NCI-H2196 treated with DMSO at 0.1 percent for 48 hours (cell line): ENCODE measurements around the gene ZNF579.

Source experiments
- DNase-seq: peaks from one replicate; lab custom pipeline; 2025; ENCODE audit not compliant: unreplicated experiment; lab: John Stamatoyannopoulos, UW

Gene ZNF579, protein sequence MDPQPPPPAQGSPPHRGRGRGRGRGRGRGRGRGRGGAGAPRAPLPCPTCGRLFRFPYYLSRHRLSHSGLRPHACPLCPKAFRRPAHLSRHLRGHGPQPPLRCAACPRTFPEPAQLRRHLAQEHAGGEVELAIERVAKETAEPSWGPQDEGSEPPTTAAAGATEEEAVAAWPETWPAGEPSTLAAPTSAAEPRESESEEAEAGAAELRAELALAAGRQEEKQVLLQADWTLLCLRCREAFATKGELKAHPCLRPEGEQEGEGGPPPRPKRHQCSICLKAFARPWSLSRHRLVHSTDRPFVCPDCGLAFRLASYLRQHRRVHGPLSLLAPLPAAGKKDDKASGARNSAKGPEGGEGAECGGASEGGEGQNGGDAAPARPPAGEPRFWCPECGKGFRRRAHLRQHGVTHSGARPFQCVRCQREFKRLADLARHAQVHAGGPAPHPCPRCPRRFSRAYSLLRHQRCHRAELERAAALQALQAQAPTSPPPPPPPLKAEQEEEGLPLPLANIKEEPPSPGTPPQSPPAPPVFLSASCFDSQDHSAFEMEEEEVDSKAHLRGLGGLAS

DNA sequence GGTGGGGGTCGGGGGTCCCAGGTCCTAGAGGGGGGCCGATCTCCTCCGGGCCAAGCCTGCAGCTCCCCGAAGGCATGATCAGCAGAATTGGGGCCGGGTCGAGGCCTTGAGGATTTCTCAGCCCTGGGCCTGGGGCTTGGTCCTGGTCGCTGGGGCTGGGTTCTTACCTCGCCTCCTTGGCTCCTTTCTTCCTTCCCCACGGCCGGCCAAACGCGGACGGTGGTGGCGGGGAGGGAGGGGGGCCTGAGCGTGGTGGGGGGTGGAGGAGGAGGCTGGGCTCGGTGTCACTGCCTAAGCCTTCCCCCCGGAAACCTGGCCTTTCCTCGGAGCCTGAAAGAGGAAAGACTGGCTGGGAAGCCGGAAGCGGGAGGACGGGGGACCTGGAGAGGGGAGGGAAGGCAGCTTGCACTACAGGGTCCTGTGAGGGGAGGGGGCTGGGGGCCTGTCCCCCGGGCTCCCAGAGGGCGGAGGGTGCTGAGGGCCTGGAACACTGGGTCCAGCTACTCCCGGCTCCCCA lies at the start of gene ZNF579:
Gene ZNF579, minus strand, starts transcription at position 221 of the 517 bp plus-strand sequence. CDS start 1,209 bp downstream, outside the sequence.
- DNase-seq: peak; percentile 78

DNA sequence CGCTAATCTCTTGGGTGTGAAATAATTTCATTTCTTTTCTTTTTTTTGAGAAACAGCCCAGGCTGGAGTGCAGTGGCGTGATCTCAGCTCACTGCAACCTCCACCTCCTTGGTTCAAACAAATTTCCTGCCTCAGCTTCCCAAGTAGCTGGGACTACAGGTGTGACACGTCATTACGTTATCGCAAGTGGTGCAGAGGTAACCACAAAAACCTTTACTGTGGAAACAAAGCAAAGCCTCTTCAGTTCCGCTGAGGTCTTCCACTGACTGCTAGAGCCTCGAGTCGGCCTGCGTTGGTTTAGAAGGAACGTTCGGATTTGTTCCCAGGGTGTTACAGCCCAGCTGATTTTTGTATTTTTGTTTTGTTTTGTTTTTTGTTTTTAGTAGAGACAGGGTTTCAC lies 45.7 kb upstream of the ZNF579 start:
- DNase-seq: no peak

DNA sequence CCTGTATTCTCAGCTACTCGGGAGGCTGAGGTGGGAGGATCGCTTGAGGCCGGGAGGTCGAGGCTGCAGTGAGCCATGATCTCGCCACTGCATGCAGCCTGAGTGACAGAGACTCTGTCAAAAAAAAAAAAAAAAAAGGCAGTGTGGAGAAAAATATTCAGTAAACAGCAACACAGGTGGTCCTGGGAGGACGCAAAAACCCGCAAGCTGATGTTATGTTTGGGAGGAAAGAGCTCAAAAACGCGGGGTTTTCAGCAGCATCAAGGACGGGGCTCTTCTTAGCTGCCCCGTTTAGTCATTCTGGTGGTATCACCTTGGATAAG lies 44.3 kb upstream of the ZNF579 start:
- DNase-seq: no peak

DNA sequence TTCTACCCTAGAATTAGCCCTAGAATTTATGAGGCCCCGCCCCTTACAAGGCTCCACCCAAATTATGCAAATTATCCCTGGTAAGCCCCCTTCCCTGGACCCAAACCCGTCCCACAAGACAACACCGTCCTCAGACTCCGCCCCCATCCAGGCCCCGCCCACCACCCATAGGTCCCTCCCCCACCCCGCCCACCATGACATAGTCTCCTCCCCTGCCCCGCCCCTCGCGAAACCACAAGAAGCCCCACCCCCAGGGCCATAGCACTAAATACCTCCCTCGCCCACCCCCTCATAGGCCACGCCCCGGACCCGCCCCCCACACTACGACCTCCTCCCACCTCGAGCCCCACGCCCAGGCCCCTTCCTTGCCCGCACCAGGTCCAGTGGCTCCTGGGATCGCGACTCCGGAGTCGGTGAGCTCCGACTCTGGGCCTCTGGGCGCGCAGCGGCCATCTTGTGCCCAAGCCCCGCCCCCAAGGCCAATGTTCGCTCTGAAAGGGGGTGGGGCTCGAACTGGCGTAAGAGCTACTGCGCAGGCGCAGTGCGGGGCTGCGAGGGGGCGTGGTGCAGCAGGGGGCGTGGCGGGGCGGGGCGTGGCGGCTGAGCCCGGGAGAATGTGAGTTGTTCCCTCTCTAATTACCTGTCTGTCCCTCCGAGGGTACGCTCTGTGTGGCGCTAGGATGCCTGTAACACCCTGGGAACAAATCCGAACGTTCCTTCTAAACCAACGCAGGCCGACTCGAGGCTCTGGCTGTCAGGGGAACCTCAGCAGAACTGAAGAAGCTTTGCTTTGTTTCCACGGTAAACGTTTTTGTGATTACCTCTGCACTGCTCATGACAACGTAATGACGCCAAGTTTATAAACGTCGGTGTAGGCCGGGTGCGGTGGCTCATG lies 43.7 kb upstream of the ZNF579 start, which contains the start of gene ZNF784:
Gene ZNF784, minus strand, starts transcription at position 458 of the 895 bp plus-strand sequence. Its CDS starts 5 bp downstream, at position 453.
- peak; percentile 90 for DNase-seq

DNA sequence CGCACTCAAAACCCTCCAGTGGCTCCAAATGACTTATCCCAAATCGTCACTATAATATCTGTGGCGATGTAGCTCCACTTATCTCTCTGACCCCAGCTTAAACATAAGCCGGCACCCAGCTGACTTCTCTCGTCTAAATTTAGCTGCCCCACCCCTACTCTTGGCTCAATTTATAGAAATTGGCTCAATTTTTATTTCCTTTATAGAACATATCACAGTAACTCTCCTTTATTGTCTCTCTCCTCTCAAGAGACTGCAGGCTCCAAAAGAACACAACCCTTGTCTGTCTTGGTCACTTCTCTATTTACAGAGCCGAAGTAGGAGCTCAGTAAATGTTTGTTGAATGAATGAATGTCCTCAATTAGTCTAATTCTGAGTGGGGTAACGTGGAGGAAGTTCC lies 42.9 kb upstream of the ZNF579 start:
- no peak for DNase-seq

DNA sequence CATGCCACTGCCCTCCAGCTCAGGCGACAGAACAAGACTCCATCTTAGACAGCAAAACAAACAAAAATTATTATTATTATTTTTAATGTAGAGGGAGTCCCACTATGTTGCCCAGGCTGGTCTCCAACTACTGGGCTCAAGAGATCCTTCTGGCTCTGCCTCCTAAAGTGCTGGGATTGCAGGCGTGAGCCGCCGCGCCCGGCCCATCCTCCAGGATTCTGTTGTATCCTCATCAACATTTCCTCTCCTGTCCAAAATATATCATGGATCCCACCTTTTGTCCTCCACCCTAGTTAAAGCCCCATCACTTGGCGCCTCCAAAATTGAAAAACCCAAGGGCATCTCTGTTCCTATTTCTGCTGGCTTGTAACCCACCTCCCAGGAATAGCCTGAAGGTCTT lies 42.5 kb upstream of the ZNF579 start:
- DNase-seq: no peak

DNA sequence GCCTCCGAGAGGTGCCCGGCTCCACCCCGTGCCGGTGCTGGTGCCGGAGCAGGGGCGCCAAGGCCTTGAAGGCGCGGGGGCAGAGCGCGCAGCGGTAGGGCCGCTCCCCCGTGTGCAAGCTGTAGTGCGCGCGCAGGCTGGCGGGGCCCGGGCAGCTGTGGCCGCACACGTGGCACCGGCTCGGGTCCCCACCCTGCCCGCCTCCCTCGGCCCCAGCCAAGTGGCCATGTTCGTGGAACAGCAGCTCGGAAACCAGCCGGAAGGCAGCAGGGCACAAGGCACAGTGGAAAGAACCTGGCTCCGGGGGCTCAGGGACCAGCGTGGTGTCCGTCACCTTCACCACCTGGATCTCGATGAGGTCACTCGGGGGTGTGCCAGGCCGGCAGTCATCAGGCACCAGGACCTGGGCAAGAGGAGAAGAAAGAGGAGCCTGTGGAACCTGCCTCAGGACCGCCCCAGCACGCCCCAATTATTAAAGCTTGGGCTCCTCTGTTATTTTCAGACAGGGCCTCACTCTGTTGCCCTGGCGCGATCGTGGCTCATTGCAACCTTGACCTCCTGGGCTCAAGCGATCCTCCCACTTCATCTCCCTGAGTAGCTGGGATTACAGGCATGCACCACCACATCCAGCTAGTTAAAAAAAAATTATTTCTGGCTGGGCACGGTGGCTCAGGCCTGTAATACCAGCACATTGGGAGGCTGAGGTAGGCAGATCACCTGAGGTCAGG lies 41.8 kb upstream of the ZNF579 start:
- DNase-seq: no peak

DNA sequence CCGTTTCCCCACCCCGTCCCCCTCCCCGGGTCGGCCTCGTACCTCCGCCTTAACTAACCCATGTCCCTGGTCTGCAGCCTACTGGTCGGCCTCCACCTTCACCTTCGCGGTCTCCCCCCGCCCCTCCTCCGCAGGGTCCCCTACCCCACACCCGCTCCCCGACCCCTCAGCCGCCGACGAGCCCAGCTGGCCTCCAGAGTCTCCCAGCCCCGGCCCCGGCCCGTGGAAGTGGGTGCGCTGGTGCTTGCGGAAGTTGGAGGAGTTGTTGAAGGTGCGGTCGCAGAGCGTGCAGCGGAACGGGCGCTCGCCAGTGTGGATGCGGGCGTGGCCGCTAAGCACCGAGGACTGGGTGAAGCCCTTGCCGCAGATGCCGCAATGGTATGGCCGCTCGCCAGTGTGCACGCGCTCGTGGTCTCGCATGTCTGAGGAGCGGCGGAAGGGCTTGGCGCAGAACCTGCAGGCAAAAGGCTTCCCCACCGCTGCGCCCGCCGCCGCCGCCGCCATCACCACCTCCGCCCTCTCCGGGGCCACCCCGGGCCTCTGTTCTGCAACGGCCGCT lies 41.1 kb upstream of the ZNF579 start:
- DNase-seq: no peak

DNA sequence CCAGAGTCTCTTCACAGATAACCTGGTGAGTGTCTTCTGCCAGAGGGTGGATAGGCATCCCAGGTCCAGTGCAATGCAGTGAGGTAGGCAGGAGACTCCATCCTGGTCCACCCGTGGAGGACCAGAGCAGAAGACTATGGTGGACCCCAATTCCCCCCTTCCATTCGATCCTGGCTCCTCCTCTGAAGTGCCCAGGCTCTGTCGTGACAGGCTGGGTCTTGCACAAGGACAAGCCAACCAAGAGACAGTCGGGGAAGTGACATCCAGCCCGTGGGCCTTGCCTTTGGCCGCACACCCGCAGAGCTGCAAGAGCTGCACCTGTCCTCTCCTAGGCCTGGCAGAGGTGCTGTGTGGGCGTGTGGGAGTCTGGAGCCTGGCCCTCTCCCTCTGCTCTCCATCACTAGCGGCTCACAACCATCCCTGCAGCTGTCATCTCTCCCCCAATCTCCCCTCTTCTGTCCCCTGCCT lies 40.6 kb upstream of the ZNF579 start:
- no peak for DNase-seq

DNA sequence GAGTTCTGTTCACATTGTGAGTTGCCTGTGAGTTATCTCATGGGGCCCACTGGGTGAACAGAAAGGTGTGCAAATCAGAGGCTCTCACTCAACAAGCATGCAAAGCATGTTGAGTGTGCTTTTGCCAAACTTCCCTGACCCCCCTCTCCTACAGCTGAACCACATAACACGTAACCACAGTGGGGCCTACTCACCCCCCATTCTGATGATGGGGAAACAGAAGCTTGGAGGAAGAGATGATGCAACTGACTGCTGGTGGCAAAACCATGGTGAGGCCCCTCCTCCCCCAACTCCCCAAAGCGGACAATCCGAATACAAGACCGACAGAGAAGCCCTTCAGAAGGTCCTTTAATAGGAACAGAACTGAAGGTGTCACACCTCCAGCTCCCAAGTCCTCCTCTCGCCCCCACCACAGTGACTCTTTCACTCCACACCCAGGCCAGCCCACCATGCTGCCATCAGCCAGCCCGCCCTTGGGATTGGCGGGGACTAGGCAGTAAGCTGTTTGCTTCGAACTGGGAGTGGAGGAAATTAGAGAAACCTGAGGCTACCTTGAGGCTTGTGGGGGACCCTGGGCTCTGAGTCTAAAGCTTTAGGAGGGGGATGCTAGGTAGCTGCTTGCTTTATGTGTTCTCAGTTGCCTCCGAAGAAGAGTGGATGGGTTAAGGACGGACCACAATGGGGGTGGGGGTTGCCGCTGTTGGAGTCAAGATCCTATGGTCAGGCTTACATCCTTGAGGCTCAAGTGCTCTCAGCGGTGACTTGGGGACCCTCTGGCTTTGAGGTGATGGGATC lies 40.0 kb upstream of the ZNF579 start:
- no peak for DNase-seq

DNA sequence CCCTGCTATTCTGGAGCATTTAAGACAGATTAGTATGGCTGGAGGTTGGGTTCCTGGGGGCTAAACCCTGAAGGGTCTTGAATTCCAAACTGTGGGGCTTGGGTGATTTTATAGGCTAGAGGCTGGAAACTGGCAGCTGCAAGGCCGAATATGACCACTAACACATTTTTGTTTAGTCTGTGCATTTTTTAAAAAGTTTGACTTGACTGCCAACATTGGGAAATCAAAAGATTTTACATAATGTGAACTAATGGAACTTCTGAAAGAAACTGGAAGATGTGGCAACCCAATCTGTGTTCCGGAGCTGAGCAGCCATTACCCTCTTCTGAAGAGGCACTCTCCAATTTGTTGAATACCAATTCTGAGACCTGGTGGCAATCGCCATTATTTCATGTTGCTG lies 38.6 kb upstream of the ZNF579 start:
- no peak for DNase-seq

DNA sequence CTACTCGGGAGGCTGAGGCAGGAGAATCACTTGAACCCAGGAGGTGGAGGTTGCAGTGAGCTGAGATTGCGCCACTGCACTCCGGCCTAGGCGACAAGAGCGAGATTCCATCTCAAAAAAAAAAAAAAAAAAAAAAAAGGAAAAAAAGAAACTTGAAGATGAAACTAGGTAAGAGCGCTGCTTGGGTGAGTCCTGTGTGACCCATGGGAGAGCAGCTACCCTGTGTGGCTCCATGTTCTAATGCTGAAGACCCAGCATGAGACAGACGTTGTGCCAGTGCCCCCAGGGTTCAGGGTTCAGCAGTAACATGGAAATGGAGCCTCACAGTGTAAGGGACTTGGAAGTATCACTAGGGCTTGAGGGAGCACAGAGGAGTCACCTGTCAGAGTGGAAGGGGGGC lies 37.8 kb upstream of the ZNF579 start:
- no peak for DNase-seq

DNA sequence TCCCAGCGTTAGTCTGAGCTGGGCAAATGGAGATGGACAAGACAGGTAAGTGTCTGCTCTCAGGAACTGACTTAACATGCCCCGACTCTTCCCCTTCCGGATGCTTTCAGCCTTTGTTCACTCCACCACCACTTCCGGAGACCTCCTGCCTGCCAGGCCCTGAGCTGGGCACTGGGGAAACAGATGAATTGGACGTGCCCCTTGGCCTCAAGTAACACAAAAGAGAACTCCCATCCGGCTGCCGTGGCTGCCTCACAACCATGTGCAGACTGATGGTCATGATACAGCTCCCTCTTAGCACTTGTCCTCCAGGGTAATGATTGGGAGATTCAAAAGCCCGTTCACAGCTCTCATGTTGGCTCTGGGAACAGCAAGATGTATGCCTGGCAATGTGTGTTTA lies 36.8 kb upstream of the ZNF579 start:
- DNase-seq: no peak

DNA sequence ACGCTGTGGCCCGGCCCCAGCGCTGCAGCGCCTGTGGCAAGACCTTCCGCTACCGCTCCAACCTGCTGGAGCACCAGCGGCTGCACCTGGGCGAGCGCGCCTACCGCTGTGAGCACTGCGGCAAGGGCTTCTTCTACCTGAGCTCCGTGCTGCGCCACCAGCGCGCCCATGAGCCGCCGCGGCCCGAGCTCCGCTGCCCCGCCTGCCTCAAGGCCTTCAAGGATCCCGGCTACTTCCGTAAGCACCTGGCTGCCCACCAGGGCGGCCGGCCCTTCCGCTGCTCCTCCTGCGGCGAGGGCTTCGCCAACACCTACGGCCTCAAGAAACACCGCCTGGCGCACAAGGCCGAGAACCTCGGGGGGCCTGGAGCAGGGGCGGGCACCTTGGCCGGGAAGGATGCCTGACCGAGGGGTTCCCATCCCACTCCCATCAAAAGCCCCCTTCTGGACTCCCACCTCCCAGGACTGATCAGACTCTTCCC lies 35.8 kb upstream of the ZNF579 start:
- DNase-seq: no peak

DNA sequence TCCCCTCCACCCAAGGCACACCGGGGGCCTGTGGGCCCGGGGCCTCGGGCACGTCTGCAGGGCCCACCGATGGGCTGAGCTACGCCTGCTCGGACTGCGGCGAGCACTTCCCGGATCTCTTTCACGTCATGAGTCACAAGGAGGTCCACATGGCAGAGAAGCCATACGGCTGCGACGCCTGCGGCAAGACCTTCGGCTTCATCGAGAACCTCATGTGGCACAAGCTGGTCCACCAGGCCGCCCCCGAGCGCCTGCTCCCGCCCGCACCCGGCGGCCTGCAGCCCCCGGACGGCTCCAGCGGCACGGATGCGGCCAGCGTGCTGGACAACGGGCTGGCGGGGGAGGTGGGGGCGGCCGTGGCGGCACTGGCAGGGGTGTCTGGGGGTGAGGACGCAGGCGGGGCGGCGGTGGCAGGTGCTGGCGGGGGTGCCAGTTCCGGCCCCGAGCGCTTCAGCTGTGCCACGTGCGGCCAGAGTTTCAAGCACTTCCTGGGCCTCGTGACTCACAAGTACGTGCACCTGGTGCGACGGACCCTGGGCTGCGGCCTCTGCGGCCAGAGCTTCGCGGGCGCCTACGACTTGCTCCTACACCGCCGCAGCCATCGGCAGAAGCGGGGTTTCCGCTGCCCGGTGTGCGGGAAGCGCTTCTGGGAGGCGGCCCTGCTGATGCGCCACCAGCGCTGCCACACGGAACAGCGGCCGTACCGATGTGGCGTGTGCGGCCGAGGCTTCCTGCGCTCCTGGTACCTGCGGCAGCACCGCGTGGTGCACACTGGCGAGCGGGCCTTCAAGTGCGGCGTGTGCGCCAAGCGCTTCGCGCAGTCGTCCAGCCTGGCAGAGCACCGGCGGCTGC lies 35.1 kb upstream of the ZNF579 start:
- no peak for DNase-seq

DNA sequence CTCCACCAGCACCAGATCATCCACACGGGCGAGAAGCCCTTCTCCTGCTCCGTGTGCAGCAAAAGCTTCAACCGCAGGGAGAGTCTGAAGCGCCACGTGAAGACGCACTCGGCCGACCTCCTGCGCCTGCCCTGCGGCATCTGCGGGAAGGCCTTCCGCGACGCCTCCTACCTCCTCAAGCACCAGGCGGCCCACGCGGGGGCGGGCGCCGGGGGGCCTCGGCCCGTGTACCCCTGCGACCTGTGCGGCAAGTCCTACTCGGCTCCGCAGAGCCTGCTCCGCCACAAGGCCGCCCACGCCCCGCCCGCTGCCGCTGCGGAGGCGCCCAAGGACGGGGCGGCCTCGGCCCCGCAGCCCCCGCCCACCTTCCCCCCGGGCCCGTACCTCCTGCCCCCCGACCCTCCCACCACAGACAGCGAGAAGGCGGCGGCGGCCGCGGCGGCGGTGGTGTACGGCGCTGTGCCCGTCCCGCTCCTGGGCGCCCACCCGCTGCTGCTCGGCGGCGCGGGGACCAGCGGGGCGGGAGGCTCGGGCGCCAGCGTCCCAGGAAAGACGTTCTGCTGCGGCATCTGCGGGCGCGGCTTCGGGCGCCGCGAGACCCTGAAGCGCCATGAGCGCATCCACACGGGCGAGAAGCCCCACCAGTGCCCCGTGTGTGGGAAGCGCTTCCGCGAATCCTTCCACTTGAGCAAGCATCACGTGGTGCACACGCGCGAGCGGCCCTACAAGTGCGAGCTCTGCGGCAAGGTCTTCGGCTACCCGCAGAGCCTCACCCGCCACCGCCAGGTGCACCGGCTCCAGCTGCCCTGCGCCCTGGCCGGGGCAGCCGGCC lies 34.3 kb upstream of the ZNF579 start:
- DNase-seq: no peak

DNA sequence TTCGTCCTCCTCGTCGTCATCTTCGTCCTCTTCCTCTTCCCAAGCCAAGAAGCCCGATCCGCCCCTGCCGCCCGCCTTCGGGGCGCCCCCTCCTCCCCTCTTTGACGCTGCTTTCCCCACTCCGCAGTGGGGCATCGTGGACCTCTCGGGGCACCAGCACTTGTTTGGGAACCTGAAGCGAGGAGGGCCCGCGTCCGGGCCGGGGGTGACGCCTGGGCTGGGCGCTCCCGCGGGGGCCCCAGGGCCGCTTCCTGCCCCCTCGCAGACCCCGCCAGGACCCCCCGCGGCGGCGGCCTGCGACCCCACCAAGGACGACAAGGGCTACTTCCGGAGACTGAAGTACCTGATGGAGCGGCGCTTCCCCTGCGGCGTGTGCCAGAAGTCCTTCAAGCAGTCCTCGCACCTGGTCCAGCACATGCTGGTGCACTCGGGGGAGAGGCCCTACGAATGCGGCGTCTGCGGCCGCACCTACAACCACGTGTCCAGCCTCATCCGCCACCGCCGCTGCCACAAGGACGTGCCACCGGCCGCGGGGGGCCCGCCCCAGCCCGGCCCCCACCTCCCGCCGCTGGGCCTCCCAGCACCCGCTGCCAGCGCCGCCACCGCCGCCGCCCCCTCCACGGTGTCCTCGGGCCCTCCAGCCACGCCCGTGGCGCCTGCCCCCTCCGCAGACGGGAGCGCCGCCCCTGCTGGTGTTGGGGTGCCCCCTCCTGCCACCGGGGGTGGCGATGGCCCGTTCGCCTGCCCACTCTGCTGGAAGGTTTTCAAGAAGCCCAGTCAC lies 33.5 kb upstream of the ZNF579 start:
- no peak for DNase-seq
